Fibroblast of lung (primary cell): ENCODE measurements around the gene CHD6.

Source experiments
- EZH2 ChIP-seq: IDR thresholded peaks from 2 replicates; pipeline ENCODE4 v1.5.1; 2012; ENCODE audit warnings: low read length, control low read depth, mild to moderate bottlenecking; ENCODE audit errors: missing control alignments
- TF ChIP-seq, protein P1 (sequence below), 2 donors: IDR thresholded peaks in 1 of 2; conservative IDR thresholded peaks in 1 of 2; 1 replicate in 1 of 2; 2 replicates in 1 of 2; pipeline ENCODE4 v1.5.1; 2011 to 2012; ENCODE audit warnings: low read length in 2 of 2, control low read depth in 1 of 2, inconsistent platforms in 1 of 2, low read depth in 1 of 2, mild to moderate bottlenecking in 1 of 2

DNA sequence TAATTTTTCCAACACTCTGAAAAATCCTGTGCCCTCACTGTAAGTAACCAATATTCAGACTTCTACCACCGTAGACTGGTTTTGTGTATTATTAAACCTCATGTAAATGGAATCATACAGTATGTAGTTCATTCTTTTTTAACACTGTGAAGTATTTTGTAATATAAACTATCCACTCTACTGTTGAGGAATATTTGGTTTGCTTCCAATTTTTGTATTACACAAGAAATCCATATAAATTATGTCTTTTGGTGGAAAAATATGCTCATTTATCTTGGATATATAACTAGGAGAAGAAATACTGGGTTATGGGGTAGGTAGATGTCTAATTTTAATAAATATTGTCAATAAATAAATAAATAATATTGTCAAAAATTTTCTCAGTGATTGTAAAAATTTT lies 116.8 kb downstream of the CHD6 start:
- TF ChIP-seq, protein P1, sequence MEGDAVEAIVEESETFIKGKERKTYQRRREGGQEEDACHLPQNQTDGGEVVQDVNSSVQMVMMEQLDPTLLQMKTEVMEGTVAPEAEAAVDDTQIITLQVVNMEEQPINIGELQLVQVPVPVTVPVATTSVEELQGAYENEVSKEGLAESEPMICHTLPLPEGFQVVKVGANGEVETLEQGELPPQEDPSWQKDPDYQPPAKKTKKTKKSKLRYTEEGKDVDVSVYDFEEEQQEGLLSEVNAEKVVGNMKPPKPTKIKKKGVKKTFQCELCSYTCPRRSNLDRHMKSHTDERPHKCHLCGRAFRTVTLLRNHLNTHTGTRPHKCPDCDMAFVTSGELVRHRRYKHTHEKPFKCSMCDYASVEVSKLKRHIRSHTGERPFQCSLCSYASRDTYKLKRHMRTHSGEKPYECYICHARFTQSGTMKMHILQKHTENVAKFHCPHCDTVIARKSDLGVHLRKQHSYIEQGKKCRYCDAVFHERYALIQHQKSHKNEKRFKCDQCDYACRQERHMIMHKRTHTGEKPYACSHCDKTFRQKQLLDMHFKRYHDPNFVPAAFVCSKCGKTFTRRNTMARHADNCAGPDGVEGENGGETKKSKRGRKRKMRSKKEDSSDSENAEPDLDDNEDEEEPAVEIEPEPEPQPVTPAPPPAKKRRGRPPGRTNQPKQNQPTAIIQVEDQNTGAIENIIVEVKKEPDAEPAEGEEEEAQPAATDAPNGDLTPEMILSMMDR (conservative IDR thresholded peaks at IDR 0.05 in 1 of 2, IDR thresholded peaks at IDR 0.05 in 1 of 2; ENCODE audit: low read depth in 1 of 2, low read length in 2 of 2), result no peak
- TF ChIP-seq EZH2, result no peak
